Stimulated activated CD4-positive, alpha-beta T cell treated with anti-CD3 and anti-CD28 coated beads, Interleukin-1b, Interleukin-23, amount 100 ng/mL, for 48 hours (primary cell): ENCODE data around the gene KBTBD2.
"Not testable (repeated sequence)": the region's sequence is repeated elsewhere in the genome, so short reads cannot be mapped to it uniquely, and the experiment has no call there.

Experiments
- DNase-seq: peaks from one replicate; pipeline ENCODE4 v3.0.0-alpha.2; 2020

KBTBD2 gene

DNA sequence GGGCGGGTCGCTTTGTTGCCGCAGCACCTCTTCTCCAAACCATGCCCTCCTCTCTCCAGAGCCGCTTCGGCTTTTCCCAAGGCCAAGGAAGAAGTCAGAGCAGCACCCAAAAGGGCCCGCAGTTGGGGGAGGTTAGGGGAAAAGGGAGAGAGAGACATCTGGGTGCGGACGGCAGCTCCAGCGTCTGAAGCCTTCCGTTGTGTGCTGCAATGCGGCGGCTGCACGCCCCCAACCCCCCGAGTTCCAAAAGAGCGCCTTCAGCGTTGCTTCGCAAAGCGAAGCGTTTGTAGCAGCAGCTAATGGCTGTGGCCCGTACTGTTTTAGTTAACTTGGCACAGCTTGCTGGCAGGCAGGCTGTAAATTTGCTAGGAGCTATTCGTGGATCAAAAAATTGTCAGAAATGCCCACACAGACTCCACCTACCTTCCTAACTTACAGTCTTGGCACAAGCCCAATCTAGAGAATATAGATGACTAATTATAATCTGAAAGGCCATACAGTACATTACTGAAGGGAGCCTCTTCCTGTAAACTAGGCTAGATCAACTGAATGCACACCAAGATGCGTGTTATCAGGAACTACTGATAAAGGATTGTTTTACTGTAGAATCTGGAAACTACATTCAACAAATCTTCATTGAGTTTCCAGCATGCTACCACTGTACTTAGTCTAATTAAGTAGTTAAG is 1.1 kb upstream of the KBTBD2 start:
- peak; percentile 48 for DNase-seq

DNA sequence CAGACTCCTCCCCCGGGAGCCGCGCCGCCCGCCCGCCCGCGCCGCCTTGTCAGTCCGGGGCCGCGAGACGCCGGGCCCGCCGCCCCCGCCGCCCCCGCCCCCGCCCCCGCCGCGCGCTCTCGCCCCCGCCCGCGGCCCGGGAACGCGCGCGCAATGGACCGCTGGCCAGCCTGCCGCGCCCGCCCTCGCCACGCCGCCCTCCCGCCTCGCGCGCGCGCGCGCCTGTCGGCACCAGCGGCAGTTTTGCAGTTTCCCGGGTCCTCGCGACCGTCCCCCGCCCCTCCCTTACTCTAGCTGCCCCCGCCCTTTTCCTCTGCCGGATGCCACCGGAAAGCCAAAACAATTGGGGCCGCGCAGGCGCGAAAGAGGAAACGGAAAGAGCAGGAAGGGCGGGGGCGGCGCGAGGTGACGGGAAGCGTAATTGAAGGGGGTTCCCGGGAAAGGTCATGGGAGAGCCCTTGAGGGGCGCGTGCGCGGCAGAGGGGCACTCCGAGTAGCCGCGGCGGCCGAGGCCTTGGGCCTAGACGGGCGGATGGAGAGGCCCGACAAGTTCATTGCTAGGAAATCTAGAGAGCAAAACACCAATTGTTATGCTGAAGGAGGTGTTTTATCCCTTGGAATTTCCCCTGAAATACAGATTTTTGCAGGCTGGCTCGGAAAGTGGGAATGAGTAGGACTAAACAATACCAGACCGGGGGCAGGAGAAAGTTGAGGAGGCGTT is 400 bp upstream of the KBTBD2 start:
- DNase-seq: peak; percentile 98

DNA sequence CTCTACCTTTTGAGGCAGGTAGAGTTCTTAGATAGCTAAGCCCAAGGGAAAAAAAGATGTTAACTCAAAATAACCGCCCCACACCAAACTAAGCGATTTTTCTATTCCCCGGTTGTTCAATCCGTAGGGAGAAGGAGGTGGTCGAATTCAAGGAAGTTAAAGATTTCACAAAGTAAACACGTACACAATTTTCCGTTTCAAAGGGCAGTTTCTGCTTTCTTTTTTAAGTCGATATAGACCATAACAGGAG is 842 bp downstream of the KBTBD2 start:
- no peak for DNase-seq

DNA sequence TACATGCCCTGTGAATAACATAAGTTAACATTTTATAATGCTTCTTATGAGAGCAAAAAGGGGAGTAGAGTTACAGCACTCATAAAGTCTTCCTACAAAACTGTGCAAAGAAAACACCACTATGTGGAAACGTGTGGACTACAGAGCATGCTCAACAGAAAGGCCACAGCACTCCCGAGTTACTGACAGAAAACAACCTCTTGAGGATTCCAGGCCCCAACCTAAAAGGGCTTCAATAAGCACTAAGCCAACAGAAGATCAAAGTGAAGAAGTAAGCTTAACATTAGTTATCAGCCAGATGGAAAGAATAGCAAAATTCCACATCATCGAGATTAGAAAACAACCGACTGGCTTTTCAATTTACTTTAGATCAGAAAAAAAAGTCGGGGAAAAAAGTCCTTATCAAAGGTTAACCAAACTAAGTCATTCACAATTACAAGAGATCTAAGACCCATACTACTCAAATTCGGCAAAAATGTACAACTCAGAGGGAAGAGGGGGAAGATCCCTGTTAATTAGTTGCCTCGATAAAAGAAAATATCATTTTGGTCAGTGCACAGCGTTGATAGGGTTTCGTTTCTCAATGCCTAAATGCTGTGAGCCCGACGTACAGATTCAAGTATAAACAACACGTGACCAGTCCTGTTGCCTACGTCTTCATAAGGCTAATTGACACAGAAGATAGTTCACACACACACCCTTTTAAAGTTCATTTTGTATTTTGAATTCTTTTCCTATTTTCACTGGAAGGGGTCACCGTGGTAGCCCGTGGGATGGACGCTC is 1.4 kb downstream of the KBTBD2 start:
- DNase-seq: peak; percentile 27

DNA sequence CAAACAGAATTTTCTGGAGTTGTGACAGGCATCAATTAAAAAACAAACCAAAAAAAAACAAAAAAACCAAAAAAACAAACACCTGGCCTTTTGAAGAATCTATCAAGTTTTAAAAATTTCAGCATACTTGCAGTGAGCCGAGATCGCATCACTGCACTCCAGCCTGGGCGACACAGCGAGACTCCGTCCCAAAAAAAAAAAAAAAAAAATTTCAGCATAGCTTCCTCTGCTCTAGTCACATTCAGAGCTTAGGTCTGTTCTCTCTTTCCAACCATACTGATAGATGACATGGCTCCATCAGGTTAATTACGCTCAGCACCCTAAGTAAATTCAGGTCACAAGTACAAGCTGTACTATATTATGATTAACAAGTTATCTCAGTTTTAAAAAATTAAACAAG is 3.1 kb downstream of the KBTBD2 start:
- no peak for DNase-seq

DNA sequence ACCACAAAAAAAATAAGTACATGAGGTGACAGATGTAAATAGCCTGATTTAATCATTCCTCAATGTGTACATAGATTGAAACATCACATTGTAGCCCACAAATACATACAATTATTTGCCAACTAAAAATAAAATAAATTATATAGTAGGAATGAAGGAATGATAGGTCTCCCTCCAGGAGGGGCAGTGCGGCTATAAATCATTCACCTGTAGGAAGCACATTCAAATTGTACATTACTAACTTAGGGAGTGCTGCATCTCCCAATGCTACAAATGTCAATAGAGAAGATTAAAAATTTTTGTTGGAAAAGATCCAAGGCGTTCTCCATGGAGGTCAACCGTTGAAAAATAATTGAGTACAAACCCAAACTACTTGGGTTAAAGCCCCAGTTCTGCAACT is 4.2 kb downstream of the KBTBD2 start:
- DNase-seq: no peak

DNA sequence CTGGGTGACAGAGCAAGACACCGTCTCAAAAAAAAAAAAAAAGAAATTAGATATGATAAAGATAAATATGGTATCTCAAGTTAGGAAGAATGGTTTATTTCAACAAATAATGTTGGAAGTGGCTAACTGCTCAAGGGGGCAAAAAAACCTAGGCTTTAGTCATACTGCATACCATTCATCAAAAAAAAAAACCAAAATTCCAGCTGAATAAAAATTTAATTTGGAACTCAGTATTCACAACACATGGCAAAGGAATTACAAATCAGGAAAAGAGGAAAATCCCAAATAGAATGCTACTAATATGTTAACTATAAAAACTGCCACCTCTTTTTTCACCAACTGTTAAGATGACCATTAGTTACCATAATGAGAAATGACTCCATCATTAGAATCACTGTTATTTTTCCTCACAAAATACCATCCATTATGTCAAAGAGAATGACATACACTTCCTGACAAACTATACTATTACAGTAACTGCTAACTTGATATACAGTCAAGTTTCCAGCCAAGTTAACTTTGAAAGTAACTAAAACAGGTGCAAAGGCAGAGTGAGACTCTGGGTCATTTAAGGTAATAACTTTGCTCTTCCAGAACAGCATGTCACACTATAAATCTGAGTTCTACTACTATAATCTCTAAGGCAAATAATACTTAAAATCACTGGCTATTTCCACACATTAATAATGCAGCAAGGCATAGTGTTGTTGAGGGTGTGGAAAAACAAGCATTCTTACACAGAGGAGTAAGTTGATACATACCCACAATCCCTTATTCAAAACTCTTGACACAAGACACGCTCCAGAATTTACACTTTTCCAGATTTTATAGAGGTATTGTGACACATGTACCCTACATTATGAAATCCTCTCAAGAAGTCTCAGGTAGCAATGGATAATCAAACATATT is 10.2 kb downstream of the KBTBD2 start:
- no peak for DNase-seq

DNA sequence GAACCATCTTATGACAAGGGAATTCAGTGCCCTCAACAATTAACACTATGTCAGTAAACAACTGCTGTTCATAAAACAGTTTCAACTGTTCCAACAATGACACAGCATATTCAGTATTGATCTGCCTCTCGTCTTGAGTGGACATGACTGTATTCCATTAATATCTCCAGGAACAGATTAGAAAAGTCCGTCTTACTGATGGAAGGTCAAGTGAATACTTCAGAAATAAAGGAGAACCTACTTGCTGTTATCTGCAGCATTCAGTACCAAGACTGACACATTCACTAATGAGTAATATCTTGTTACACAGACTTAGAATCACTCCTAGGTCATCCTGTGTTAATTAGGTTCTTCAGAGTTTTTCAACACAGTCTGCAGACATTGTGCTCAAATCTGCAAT is 12.1 kb downstream of the KBTBD2 start:
- DNase-seq: no peak

DNA sequence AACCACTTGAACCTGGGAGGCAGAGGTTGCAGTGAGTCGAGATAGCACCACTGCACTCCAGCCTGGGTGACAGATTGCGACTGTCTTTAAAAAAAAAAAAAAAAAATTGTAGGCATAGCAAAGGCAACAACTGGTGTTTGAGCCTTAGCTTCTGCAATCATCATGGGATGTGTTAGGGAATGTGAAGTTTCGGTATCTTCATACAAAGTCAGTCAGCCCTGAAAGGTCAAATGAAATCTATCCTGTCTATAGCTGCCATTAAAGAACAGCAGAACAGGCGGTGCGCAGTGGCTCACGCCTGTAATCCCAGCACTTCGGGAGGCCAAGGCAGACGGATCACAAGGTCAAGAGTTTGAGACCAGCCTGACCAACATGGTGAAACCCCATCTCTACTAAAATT is 13.5 kb downstream of the KBTBD2 start:
- not testable (repeated sequence) for DNase-seq

DNA sequence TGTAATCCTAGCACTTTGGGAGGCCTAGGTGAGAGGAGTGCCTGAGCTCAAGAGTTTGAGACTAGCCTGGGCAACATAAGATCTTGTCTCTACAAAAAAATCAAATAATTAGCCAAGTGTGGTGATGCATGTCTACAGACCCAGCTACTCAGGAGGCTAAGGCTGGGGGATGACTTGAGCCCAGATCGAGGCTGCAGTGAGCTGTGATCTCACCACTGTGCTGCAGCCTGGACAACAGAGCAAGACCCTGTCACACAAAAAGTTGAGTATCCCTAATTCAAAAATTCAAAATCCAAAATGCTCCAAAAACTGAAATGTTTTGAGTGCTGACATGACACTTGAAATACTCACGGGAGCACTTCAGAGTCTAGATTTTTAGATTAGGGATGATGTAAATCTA is 19.1 kb downstream of the KBTBD2 start:
- DNase-seq: no peak

DNA sequence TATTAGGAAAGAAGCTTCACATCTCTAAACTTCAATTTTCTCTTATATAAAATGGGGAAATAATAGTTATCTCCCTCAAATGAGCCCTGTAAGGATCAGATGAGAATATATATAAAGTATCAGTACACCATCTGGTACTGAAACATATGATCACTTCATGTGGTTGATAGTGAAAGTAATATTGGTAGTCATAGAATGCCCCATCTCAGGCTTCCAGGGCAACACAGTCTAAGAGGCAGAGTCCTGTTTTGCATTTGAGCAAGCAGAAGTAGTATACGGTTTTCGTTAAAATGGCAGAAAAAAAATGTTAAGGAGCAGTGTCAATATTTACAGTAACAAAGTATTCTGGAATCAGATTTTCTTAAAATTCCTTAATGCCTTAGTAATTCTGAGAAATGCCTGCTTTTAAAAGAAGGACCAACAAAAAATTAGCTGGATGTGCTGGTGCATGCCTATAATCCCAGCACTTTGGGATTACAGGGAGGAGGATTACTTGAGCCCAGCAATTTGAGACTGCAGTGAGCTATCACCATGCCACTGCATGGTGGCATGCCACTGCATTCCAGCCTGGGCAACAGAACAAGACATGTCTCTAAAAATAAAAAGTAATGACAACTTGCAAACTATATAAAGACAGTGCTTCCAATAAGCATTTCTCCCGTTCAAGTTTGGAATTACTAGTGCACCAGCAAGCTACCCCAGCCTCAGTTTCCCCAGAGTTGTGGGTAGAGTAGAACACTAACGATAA is 19.8 kb downstream of the KBTBD2 start:
- no peak for DNase-seq

DNA sequence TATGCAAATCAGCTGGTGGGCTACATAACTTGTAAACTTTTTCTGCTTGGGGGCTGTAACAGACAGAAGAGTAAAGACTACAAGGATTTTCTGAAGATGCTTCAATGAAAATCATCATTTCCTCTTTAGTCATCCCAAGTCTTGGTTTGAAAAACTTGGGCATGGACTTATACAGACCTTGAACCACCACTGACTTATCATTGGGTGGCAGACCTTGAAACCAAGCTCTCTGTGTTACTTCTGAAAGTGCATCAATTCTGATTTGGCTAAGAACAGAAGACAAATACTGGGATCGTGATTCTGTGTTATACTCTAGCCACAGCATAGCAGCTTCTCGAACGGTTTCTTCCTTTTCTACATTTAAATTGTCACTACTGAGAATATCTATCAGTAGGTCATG is 21.3 kb downstream of the KBTBD2 start:
- no peak for DNase-seq

DNA sequence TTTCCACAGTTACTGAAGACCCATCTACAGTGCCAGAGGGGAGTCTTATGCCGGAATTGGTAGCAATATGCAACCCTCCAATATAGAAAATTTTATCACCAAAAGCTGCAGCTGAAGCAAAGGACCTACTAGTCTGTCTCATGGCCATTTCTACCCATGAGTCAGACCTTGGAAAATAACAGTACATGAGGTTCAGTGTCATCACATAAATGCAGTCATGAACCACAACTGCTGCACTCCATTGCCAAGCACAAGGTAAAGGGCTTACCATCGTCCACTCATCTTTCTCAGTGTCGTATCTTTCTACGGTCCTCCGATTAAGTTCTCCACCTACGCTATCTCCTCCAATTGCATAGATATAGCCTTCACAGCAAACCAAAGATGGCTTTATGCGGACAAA is 21.8 kb downstream of the KBTBD2 start:
- no peak for DNase-seq

DNA sequence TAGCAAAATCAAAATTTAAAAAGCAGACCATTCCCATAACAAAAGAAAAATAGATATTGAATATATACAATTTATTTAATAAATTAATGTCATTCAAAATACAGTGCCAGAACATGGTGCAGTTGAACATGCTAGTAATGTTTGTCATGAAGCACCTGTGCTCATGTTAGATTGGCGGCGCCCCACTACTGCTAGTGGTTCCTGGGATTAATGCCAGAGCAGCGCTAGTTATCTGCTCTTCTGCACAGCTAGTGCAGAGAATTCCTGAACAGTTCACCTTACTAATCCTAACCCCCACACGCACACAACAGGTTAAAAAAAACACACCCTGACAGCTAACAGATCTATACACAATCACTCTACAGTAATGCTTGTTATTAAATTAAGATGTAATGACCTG is 23.4 kb downstream of the KBTBD2 start:
- no peak for DNase-seq

DNA sequence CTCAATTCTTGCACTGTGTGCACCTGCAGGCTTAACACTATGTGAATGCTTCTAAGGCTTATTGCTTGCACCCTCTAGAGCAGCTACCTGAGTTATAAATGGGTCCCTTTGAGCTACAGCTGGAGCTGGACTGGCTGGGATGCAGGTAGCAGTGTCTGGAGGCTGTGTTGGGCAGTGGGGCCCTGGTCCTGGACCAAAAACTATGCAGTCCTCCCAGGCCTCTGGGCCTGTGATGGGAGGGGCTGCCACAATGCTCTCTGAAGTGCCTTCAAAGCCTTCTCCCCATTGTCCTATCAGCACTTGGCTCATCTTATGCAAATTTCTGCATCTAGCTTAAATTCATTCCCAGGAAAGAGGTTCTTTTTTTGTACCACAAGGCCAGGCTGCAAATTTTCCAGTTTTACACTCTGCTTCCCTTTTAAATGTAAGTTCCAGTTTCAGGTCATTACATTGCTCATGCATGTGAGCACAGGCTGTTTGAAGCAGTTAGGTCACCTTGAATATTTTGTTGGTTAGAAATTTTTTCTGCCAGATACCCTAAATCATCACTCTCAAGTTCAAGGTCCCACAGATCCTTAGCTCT is 26.0 kb downstream of the KBTBD2 start:
- no peak for DNase-seq

DNA sequence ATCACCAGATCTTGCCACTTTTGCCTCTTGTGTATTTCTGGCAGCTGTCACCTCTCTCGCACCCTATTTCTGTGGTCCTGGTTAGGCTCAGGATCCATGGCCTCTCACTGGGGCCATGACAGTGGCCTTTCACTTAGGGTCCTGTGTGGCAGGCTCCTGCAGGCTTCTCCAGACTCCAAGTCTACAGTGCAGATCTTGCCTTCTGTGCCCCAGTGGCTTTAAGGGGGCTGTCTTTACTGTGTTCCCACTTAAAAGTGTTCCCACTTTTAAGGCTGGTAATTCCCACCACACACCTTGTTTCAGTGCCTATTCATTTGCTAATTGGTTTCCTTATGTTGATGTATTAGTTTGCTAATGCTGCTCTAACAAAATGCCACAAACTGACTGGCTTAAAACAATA is 27.7 kb downstream of the KBTBD2 start:
- not testable (repeated sequence) for DNase-seq

DNA sequence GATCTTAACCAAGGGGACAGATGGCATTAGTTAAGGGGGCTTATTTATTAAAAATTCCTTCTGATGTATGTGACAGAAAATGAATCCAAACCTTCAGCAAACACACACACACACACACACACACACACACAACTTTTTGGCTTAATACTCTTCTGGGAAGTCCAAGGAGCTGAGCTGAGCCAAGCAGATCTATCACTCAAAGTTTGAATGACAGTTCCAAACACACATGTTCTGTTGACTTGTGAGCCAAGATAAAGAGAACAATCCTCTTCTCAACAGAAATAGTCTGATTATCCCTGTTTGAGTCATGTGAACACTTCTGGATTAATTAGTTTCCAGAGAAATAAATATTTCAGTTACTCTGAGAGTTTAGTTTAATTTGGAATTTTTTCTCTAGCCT is 31.5 kb downstream of the KBTBD2 start:
- no peak for DNase-seq

DNA sequence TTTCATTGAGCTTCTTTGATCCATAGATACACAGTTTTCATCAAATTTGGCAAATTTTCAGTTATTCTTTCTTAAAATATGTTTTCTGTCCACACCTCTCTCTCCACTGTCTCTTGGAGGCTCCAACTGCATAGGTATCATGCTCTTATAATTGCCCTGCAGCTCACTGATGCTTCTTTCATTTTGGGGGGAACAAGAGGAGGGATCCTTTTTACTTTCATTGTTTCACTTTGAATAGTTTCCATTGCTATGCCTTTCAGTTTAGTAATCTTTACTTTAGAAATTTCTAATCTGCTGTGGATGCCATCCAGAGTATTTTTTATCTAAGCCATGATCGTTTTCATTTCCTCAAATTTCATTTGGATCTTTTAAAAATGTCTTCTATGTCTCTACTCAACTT is 32.9 kb downstream of the KBTBD2 start:
- DNase-seq: no peak

DNA sequence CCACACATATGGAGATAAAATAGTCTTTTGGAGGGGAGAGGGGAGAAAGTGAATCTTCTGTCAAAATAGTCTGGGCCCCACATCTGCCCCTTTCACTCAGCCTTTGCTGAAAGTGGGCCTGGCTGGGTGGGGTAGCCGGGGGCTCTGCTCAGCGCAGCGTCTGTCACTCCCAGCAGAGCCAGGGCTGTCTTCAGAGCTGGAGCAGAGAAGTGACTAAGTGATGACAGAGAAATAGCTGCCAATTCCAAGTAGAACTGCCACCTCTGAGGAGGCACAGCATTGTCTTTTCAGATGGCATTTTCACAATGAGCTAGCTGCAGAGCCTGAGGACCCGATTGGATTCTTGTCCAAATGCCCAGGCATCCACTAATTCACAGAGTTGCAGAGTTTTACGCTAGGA is 34.5 kb downstream of the KBTBD2 start:
- not testable (repeated sequence) for DNase-seq

DNA sequence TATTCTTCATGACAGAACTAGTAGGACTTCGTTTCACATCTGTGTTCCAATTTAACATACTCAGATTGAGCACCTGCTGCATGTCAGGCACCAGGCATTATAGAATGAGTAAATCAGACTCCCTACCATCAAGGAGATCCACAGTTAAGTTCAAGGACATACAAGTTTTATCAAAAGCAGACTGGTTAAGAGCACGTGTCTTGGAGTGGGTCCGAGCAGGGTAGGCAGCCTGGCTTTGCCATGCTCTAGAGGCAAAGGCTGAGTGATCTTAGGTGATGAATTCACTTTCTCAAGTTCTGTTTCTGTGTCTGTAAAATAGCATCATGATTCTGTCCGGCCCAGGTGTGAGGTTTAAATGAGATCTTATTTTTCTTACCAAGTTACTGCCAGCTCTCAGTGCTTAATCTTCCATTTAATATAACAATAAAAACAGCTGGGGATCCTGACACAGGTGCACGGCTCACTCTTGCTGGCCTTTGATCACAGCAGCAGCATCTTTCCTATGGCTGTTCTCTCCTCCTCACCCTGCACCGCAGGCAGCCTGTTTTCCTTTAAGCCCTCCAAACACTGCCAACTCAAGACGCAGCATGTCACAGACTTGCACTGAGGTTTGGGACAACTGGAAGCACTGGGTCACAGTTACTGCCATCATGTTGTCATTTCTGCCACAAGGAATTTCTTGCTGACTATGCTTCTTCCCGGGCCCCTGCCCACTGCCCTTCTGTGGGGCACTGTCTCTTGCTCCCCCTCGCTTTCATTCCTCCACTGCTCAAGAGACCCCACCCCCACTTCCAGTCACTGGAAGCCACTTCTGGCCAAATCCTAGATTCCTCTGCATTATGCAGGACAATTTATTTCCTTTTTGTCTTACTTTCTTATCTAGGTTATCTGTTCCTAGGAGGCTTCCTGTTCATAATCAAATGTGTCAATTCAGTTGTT is 35.5 kb downstream of the KBTBD2 start:
- not testable (repeated sequence) for DNase-seq

DNA sequence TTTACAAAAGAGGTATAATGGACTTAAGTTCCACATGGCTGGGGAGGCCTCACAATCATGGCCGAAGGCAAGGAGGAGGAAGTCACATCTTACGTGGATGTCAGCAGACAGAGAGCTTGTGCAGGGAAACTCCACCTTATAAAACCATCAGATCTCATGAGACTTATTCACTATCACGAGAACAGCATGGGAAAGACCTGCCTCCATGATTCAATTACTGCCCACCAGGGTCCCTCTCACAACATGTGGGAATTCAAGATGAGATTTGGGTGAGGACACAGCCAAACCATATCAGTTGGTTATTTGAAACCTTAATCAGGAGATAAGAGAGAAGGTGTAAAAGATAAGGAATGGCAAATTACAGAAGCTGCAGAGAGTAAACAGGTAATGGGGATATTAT is 40.9 kb downstream of the KBTBD2 start:
- DNase-seq: not testable (repeated sequence)
